Activated naive CD8-positive, alpha-beta T cell treated with anti-CD3 and anti-CD28 coated beads for 36 hours (primary cell): ENCODE data around the gene MCOLN2. TPM values are rescaled to one million over a fixed set of nuclear protein-coding genes. Genes with fewer than 3 reads are reported as not detected.
"Not testable (repeated sequence)": the region's sequence is repeated elsewhere in the genome, so short reads cannot be mapped to it uniquely, and the experiment has no call there.

ENCODE experiments used
- DNase-seq: peaks from one replicate; pipeline ENCODE4 v3.0.0; 2021
- H3K27ac Mint-ChIP-seq: one replicate; pipeline ENCODE4 v1.8.0; 2022; ENCODE audit warnings: mild to moderate bottlenecking, moderate library complexity, mixed read lengths
- H3K27me3 Mint-ChIP-seq: one replicate; pipeline ENCODE4 v1.8.0; 2022; ENCODE audit warnings: mild to moderate bottlenecking, mixed read lengths
- H3K36me3 Mint-ChIP-seq: one replicate; pipeline ENCODE4 v1.8.0; 2021; ENCODE audit warnings: mild to moderate bottlenecking, mixed read lengths
- H3K4me1 Mint-ChIP-seq: one replicate; pipeline ENCODE4 v1.8.0; 2021; ENCODE audit warnings: mixed read lengths
- H3K4me3 Mint-ChIP-seq: one replicate; pipeline ENCODE4 v1.8.0; 2022; ENCODE audit warnings: mild to moderate bottlenecking, moderate library complexity, mixed read lengths
- H3K9me3 Mint-ChIP-seq: one replicate; pipeline ENCODE4 v1.8.0; 2022; ENCODE audit warnings: mixed read lengths
- total RNA-seq, 2 experiments: library from RNA; stranded (reverse); gene quantifications; one replicate each; pipeline ENCODE4 v1.2.3, GENCODE V29; 2021

MCOLN2 gene
- total RNA-seq, 2 experiments from 2014 or later, result 20.0 to 20.4 TPM

GRCh38 chr1:84908746-84909464 lies 88.0 kb downstream of the MCOLN2 start:
- not testable (repeated sequence) for DNase-seq, H3K4me3 Mint-ChIP-seq, H3K9me3 Mint-ChIP-seq, H3K27ac Mint-ChIP-seq, H3K36me3 Mint-ChIP-seq, H3K4me1 Mint-ChIP-seq
- H3K27me3 Mint-ChIP-seq, result peaks cover 11% of the 10 kb centered on the region

GRCh38 chr1:84907095-84907827 lies 89.7 kb downstream of the MCOLN2 start:
- H3K27ac Mint-ChIP-seq, result no peak overlapping the region
- H3K4me3 Mint-ChIP-seq, result no peak overlapping the region
- H3K27me3 Mint-ChIP-seq, result peaks cover 11% of the 10 kb centered on the region
- DNase-seq, result no peak
- no peaks in the 10 kb centered on the region for H3K36me3 Mint-ChIP-seq
- H3K9me3 Mint-ChIP-seq, result peaks cover 3% of the 10 kb centered on the region
- H3K4me1 Mint-ChIP-seq, result peaks cover 4% of the 10 kb centered on the region

- H3K4me1 Mint-ChIP-seq, H3K27ac Mint-ChIP-seq, DNase-seq, H3K36me3 Mint-ChIP-seq, H3K9me3 Mint-ChIP-seq, H3K4me3 Mint-ChIP-seq, H3K27me3 Mint-ChIP-seq: not testable (repeated sequence)
Measured at GRCh38 chr1:84902727-84903126, 94.2 kb downstream of the MCOLN2 start.

- H3K27me3 Mint-ChIP-seq, result peaks cover 8% of the 10 kb centered on the region
- no peak overlapping the region for H3K4me3 Mint-ChIP-seq
- H3K4me1 Mint-ChIP-seq, result no peaks in the 10 kb centered on the region
- H3K36me3 Mint-ChIP-seq, result no peaks in the 10 kb centered on the region
- H3K9me3 Mint-ChIP-seq, result peaks cover 5% of the 10 kb centered on the region
- no peak for DNase-seq
- H3K27ac Mint-ChIP-seq, result no peak overlapping the region
Measured at GRCh38 chr1:84899969-84900368, 96.9 kb downstream of the MCOLN2 start.

- peaks cover 8% of the 10 kb centered on the region for H3K4me1 Mint-ChIP-seq
- no peak overlapping the region for H3K27ac Mint-ChIP-seq
- DNase-seq, result no peak
- no peak overlapping the region for H3K4me3 Mint-ChIP-seq
- no peaks in the 10 kb centered on the region for H3K36me3 Mint-ChIP-seq
- no peaks in the 10 kb centered on the region for H3K9me3 Mint-ChIP-seq
- H3K27me3 Mint-ChIP-seq, result peaks cover 34% of the 10 kb centered on the region
Measured at GRCh38 chr1:84896279-84896678, 100.6 kb downstream of the MCOLN2 start.

- Mint-ChIP-seq H3K4me1 (peaks cover 14% of the 10 kb centered on the region), H3K27ac (peak within 1 kb of the TSS; percentile 17), H3K4me3 (peak within 1 kb of the TSS; percentile 77), H3K27me3 (peaks cover 34% of the 10 kb centered on the region), H3K36me3 (no peaks in the 10 kb centered on the region), H3K9me3 (no peaks in the 10 kb centered on the region)
- DNase-seq, result peak; percentile 64
Measured at GRCh38 chr1:84892705-84893618, 104.0 kb downstream of the MCOLN2 start, which contains the start of gene LPAR3. Gene LPAR3 (minus strand): TSS chr1:84893206. CDS start chr1:84866120, 27,086 bp downstream.

GRCh38 chr1:84890566-84890965 lies 106.3 kb downstream of the MCOLN2 start:
- DNase-seq, result no peak
- H3K27ac Mint-ChIP-seq, result no peak overlapping the region
- H3K4me3 Mint-ChIP-seq, result no peak overlapping the region
- H3K27me3 Mint-ChIP-seq, result peaks cover 34% of the 10 kb centered on the region
- no peaks in the 10 kb centered on the region for H3K36me3 Mint-ChIP-seq
- H3K9me3 Mint-ChIP-seq, result no peaks in the 10 kb centered on the region
- H3K4me1 Mint-ChIP-seq, result peaks cover 14% of the 10 kb centered on the region

- Mint-ChIP-seq H3K9me3 (no peaks in the 10 kb centered on the region), H3K27ac (no peak overlapping the region), H3K4me1 (peaks cover 14% of the 10 kb centered on the region), H3K36me3 (peaks cover 2% of the 10 kb centered on the region), H3K4me3 (no peak overlapping the region), H3K27me3 (peaks cover 26% of the 10 kb centered on the region)
- DNase-seq, result no peak
Measured at GRCh38 chr1:84889437-84889836, 107.5 kb downstream of the MCOLN2 start.

GRCh38 chr1:84888753-84889152 lies 108.2 kb downstream of the MCOLN2 start:
- Mint-ChIP-seq H3K27ac (no peak overlapping the region), H3K9me3 (no peaks in the 10 kb centered on the region), H3K4me3 (no peak overlapping the region), H3K36me3 (peaks cover 2% of the 10 kb centered on the region), H3K27me3 (peaks cover 19% of the 10 kb centered on the region), H3K4me1 (peaks cover 10% of the 10 kb centered on the region)
- DNase-seq, result no peak

GRCh38 chr1:84887261-84887934 lies 109.5 kb downstream of the MCOLN2 start:
- H3K4me3 Mint-ChIP-seq, result no peak overlapping the region
- peaks cover 6% of the 10 kb centered on the region for H3K4me1 Mint-ChIP-seq
- H3K27me3 Mint-ChIP-seq, result peaks cover 12% of the 10 kb centered on the region
- no peak overlapping the region for H3K27ac Mint-ChIP-seq
- H3K9me3 Mint-ChIP-seq, result no peaks in the 10 kb centered on the region
- peaks cover 2% of the 10 kb centered on the region for H3K36me3 Mint-ChIP-seq
- no peak for DNase-seq

GRCh38 chr1:84885469-84885868 lies 111.4 kb downstream of the MCOLN2 start:
- Mint-ChIP-seq H3K27me3 (peaks cover 3% of the 10 kb centered on the region), H3K9me3 (peaks cover 1% of the 10 kb centered on the region), H3K4me1 (peaks cover 6% of the 10 kb centered on the region), H3K27ac (no peak overlapping the region), H3K36me3 (peaks cover 4% of the 10 kb centered on the region), H3K4me3 (no peak overlapping the region)
- no peak for DNase-seq

- H3K4me3 Mint-ChIP-seq, result no peak overlapping the region
- DNase-seq, result no peak
- H3K27ac Mint-ChIP-seq, result no peak overlapping the region
Measured at GRCh38 chr1:84884671-84885389, 112.1 kb downstream of the MCOLN2 start.

GRCh38 chr1:84883286-84883685 lies 113.6 kb downstream of the MCOLN2 start:
- Mint-ChIP-seq H3K4me1 (no peaks in the 10 kb centered on the region), H3K27ac (no peak overlapping the region), H3K36me3 (peaks cover 4% of the 10 kb centered on the region), H3K9me3 (peaks cover 1% of the 10 kb centered on the region), H3K4me3 (no peak overlapping the region), H3K27me3 (peaks cover 3% of the 10 kb centered on the region)
- DNase-seq, result no peak

More at GRCh38 chr1:84884671-84885389, 112.1 kb downstream of the MCOLN2 start:
- Mint-ChIP-seq H3K36me3 (peaks cover 4% of the 10 kb centered on the region), H3K27me3 (peaks cover 3% of the 10 kb centered on the region), H3K9me3 (peaks cover 1% of the 10 kb centered on the region), H3K4me1 (peaks cover 6% of the 10 kb centered on the region)

- Mint-ChIP-seq H3K4me3 (no peak overlapping the region), H3K27me3 (no peaks in the 10 kb centered on the region), H3K27ac (no peak overlapping the region), H3K36me3 (peaks cover 3% of the 10 kb centered on the region), H3K4me1 (peaks cover 9% of the 10 kb centered on the region), H3K9me3 (peaks cover 1% of the 10 kb centered on the region)
- no peak for DNase-seq
Measured at GRCh38 chr1:84877592-84877991, 119.3 kb downstream of the MCOLN2 start.
